Right kidney (tissue), 1 donor: Measurements from ENCODE around the gene RANBP3L.
A peak's percentile ranks its signal among the peaks of the same experiment; 100 is the strongest.

Experiments used
- DNase-seq: peaks from one replicate; pipeline ENCODE4 v3.0.0-alpha.2; 2016

RANBP3L gene

DNA sequence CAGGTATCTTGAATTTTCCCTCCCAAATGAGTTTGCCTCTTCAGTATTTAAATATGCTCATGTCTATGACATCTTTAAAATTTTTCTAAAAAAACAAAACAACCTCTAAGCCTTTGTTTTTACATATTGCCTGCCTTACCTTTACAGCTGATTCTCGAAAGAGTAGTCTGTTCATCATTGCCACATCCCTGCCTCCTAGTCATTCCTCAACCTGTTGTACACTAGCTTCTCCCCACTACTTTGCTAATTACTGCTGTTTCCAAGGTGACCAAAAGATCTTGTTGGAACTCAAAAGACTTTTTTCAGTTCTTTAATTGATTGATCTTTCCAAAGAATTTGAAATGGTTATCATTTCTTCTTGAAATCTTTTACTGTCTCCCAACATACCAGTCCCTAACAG is 58.0 kb downstream of the RANBP3L start:
- no peak for DNase-seq

DNA sequence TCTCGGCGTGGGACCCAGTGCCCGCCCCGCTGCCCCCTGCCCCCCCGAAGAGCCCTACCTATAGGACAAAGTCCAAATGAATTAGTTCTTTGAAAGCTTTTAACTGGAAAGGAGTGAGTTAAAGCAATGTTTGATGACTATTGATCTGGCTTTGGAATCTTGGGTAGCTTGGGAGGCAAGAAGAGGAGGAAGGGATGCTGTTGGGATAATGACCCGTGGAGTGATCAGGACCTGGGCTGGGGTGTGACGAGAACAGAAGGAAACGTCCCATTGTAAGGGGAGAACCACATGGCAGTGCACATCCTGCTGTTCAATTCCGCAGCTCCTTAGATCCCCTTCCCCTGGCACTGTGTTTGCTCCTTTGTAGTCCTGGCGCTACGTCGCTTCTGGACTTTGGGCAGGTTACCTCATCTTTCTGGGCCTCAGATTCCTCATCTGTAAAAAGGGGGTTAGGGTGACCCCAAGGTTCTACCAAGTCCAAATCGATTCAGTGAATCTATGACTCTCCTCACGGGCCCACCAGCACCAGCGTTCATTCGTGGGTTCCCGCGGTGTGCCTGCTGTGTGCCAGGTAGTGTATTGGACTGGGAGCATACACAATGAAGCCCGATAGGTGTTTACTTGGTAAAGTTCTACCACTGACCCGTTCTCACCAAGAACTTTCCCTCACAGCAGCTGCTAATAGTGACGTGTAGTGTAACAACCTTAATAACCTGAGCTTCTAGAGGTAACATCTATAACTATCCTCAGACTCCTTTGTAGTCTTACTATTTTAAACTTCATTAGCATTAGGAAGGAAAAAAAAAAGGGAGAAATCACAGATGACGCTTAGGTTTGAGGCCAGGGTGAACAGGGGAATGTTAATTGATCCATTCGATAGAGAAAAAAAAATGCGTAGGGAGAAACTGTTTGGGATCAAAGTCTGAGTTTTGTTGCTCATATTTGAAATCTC is 58.9 kb downstream of the RANBP3L start:
- DNase-seq = no peak

- peak; percentile 98 for DNase-seq
Observed at GRCh38 chr5:36241631-36242533, 59.8 kb downstream of the RANBP3L start, which contains the start of gene NADK2. NADK2 (minus strand) TSS chr5:36241925; CDS start chr5:36241798, 127 bp downstream.

- DNase-seq = peak; percentile 95
Observed at GRCh38 chr5:36240779-36241630, 60.7 kb downstream of the RANBP3L start.

DNA sequence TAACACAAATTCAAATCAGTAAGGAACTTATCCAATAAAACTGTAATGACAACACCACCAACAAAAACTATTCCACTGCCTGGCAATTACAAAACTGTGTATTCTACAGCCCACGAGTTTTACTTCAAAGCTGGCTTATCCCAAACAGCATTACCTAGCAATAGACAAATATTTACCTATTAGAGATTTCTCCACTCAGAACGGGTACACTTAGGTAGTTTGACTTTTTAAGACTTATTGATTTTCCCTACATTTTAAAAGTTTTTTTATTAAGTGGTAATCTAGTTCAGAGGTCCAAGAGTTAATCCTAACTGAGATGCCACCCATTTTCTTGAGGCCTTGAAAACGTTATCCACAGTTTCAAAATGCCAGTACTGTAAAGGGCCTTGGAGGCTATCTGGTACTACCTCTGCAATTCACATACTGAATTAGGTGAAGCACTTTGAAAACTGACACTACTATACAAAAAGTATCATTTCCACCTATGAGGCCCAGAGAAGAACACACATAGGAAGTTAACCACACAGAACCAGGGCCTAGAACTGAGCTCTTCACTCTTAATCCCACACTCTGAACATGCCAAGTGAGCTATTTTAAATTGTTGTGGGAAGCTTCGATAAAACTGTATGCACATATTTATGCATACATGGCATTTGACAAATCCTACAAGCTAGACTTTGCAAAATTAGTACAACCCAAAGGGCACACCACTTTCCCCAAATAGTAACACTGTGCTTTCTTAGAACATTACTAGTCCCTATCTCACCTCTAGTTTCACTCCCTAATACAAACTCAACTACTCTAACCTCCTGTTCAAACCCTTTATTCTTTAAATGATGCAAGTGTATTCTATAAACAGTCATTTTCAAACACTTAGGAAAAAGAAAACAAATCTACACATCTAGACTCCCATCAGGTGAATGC is 62.1 kb downstream of the RANBP3L start:
- no peak for DNase-seq

DNA sequence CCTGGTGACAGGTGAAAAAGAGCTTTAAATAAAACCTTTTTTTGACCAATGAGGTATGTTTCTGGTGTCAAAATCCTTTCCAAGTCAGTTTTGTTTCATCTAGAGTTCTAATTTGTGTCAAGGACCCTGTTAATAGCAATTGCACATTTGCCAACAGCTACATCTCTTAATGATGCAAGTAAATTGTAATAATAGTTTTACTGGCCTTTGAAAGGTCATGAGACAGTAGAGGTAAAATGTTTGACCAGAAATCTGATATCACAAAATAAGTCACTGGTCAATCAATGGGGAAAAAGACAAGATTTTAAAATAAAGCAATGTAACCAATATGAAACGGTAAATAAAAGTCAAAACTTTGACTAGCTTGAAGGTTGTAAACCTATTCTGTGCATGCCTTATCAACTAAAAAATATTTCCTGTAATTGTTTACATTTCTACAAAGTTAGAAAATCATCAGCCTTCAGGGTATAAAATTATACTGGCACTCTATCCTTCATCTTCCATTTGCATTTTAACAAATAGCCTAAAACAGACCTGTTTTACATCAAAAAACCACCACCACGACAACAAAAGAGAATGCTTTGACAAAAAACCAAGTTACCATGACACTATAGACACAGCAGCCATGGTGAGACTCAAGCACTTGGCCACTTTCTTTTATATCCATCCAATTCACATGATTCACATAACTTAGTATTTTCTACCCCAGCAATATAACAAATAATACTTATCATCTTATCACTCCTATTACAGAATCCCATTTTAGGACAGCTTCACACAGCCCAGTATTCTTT is 63.0 kb downstream of the RANBP3L start:
- no peak for DNase-seq

GRCh38 chr5:36237751-36238150 is 64.0 kb downstream of the RANBP3L start:
- no peak for DNase-seq

GRCh38 chr5:36236801-36237200 is 64.9 kb downstream of the RANBP3L start:
- no peak for DNase-seq

- no peak for DNase-seq
Observed at GRCh38 chr5:36232533-36232932, 69.2 kb downstream of the RANBP3L start.

DNA sequence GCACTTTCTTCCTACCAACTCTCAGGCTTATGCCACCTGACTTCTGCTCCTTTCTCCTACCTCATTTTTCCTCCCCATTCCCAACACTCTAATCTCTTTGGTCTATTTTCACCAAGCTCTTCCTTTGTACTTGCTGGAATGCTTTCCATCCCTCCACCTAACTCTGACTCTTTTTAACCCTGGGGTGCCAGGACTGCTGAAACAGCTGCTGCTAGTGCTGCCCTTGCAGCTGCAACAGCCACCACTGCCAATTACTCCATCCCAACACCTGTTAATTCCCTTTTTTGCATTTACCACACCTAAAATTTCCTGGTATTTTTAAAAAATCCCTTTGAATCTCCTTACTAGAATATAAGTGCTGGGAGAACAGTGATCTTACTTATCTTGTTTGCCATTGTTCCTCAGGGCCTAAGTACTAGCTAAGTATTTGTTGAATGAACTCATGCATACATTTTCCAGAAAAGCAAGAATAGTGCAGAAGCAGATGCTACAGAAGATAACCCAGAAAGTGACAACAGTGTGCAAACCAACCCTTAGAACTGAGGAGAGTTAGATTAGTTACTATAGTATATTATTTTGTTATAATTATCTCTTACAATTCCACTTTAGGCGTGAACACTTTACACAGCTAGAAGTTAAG is 71.4 kb downstream of the RANBP3L start:
- DNase-seq = no peak

GRCh38 chr5:36228505-36228904 is 73.2 kb downstream of the RANBP3L start:
- no peak for DNase-seq

- no peak for DNase-seq
Observed at GRCh38 chr5:36227046-36227445, 74.7 kb downstream of the RANBP3L start.

GRCh38 chr5:36222620-36223019 is 79.1 kb downstream of the RANBP3L start:
- no peak for DNase-seq

DNA sequence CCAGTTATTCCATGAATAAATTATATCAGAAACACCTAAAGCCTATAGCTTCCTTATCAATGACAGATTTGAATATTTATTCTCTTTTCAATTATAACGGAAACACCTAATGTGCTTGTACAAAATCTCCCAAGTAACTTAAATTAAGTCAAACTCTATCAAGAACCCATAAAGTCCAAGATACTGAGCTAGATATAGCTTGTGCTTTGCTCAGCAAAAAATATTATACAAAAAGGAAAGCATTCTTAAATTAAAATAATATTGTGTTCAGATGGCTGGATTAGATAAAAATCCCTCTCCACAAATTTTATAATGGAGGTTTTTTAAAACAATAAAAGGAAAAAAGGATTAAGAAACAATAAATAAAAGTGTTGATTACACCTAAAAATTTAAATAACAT is 83.7 kb downstream of the RANBP3L start:
- no peak for DNase-seq

DNA sequence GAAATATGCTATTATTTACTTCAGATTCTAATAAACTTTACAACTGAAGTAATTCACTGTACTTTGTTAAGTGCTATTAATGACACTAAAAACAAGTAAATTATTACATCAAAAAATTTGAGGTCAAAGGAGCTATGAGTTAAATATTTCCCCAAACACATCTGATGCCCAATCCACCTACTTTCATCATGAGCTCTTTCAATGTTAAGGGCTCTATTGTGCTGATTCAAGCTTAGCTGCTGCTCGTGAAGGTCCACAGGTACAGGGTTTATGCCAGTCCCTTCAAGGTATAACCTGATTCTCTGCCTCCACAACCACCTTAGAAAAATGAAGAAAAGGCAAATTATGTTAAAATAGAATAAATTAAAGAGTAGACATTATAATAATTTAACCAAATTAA is 84.1 kb downstream of the RANBP3L start:
- no peak for DNase-seq

GRCh38 chr5:36215910-36216309 is 85.8 kb downstream of the RANBP3L start:
- DNase-seq = no peak

DNA sequence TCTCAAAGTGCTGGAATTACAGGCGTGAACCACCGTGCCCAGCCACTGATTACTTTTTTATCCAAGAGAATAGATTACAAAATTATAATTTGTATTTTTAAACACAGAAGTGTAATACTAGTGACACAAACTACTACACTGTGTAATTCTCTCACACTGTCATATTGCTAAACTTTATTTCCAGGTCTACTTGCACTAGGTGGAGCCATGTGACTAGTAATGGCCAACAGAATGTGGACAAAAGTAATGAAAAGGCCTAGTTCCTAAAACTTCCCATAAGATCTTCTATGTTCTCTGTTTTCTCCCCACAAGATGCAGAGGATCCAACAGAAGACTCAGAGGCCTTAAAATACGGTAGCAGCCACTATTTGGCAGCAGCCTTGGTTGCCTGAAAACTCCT is 87.3 kb downstream of the RANBP3L start:
- DNase-seq = no peak

- DNase-seq = no peak
Observed at GRCh38 chr5:36209664-36210063, 92.0 kb downstream of the RANBP3L start.

DNA sequence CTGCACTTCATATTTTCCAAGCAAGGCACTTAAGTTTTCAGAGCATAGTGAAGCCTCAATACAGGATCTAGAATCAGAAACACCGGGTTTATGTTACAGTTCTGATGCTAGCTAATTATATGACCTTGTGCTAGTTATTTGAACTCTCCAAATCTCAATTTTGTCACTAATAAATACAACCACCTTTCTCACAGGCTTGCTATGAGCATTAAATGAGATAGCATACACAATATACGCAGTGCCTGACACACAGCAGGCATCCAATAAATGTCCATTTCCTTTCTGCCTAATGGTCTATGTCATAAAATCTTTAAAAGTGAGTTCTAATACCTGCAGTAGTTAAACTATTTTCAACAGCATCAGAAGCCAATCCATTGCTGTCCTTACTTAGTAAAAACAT is 92.9 kb downstream of the RANBP3L start:
- DNase-seq = no peak

GRCh38 chr5:36206913-36207312 is 94.8 kb downstream of the RANBP3L start:
- no peak for DNase-seq
